Non-pigmented ciliary epithelial cell (primary cell): ENCODE data around the gene SMIM41.

ENCODE experiments used
- DNase-seq: peaks from one replicate; pipeline ENCODE4 v3.0.0-alpha.2; 2010; ENCODE audit warnings: low read depth

Gene SMIM41

DNA sequence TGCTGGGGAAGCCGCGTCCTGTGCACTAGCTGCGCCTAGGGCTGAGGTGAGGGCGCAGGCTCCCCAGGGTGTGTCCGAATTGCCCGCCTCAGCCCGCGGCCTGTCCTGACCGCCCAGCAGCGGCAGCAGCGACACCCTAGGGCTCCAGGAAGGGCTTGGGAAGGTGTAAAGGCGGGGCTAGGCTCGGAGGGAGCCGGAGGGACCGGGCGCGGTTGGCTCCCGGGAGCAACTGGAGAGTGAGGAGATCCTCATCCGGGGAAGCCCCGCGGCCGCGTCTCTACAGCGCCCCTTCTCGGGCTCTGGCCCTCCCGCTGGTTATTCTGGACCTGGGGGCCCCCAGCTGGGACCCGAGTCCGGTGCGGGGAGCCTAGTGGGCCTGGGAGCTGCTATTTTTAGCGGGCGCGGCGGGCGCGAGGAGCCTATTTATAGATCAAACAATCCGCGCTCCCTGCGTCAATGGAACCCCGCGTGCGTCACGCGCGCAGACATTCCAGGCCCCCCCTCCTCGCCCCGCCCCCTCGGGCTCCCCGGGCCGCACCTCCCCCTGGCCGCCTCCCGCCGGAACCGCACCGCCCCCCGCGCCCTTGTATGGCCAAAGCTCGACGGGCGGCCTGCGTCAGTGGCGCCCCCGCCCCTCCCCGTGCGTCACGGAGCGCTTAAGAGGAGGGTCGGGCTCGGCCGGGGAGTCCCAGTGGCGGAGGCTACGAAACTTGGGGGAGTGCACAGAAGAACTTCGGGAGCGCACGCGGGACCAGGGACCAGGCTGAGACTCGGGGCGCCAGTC, 28.6 kb upstream of the SMIM41 start, which contains the start of gene NR4A1:
NR4A1 (plus strand) TSS at position 685 of the 784 bp plus-strand sequence. CDS start 2,887 bp downstream, outside the sequence.
- no peak for DNase-seq

DNA sequence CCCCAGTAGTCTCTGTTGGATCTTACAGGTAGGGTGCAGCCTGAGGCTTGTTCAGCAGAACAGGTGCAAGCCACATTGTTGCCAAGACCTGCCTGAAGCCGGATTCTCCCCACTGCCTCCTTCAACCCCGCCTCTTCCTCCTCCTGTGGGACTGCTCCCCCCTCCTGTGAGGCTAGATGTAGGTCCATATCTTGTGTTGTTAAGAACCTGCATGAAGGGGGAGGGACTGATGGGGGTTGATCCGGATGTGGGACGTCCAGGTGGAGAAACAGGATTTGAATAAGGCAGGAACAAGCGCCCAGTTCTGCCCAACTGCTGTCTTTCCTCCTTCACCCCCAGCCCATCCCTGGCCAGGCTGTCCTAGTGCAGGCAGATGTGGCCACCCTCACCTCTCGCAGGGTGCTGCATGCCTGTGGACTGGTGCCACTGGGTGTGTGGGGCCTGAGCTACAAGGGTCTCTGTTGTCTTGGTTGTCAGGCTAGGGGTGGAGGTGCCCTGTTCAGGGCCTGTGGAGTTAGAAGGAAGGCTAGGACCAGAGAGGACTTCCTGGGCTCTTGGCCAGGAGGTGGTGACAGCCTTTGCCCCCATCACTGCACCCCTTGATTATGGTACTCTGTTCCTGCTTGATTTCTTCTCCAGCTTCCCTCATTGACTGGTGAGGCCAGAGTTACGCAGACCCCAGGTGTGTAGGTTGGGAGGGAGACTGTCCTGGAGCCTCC, 26.9 kb upstream of the SMIM41 start:
- DNase-seq, result no peak

DNA sequence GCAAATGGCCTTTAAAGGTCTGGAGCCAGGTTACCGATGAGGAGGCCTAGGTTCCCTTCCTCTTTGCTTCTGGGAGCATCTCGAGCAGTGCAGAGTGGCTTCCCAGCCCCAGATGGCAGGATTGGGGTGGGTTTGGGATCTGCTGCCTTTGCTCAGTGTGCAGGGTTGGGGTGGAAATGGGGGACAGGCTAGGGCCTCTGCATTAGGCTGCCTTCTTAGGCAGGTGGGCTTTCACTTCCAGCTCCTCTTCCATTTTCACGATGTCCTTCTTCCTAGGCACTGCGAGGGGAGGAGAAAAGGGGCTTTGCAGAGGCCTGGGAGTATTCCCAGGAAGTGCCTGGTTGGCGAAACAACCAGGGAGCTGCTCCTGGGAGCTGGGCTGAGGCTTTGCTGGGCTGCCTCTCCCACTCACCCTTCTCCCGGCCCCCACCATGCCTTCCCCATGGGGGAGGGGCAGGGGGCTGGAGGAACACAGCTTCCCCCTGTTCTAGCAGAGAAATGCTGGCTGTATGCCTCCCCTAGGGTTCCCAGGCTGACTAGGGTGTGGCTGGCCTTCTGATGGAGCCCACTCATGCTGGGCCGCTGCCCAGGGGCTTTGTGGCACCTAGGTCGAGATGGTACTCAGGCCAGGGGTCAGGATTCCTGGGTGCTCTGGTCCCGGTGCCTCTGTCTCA, 25.8 kb upstream of the SMIM41 start:
- no peak for DNase-seq

DNA sequence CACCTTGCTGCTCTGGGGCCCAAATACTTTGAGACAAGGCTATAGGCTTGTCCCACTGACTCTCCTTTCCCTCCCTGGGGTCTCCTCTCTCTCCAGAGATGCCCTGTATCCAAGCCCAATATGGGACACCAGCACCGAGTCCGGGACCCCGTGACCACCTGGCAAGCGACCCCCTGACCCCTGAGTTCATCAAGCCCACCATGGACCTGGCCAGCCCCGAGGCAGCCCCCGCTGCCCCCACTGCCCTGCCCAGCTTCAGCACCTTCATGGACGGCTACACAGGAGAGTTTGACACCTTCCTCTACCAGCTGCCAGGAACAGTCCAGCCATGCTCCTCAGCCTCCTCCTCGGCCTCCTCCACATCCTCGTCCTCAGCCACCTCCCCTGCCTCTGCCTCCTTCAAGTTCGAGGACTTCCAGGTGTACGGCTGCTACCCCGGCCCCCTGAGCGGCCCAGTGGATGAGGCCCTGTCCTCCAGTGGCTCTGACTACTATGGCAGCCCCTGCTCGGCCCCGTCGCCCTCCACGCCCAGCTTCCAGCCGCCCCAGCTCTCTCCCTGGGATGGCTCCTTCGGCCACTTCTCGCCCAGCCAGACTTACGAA, 25.2 kb upstream of the SMIM41 start:
- DNase-seq, result no peak

DNA sequence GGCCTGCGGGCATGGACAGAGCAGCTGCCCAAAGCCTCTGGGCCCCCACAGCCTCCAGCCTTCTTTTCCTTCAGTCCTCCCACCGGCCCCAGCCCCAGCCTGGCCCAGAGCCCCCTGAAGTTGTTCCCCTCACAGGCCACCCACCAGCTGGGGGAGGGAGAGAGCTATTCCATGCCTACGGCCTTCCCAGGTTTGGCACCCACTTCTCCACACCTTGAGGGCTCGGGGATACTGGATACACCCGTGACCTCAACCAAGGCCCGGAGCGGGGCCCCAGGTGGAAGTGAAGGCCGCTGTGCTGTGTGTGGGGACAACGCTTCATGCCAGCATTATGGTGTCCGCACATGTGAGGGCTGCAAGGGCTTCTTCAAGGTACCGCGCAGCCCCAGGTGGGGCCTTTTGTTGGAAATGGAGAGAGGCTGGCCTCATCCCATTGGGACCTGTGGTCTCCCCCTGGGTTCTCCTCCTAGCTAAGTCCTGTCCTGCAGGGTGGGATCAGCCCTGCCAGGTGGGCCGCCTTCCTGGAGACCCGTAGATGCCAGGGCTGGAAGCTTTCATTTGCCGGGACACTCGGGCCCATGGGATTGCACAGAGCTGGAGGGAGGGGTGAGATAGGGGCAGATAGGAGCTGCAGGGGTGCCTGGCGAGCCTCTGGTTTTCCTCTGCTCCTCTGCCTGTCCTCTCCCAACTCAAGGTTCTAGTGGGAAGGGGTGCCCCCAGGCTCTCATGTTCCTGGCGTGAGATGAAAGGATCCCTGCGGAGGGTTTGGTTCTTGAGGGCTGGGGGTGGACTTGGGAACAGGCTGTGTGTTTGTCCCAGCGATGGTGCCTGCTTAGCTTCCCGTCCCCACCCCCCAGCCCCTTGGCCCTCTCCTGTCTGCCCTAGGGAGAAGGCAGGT, 24.4 kb upstream of the SMIM41 start:
- no peak for DNase-seq

DNA sequence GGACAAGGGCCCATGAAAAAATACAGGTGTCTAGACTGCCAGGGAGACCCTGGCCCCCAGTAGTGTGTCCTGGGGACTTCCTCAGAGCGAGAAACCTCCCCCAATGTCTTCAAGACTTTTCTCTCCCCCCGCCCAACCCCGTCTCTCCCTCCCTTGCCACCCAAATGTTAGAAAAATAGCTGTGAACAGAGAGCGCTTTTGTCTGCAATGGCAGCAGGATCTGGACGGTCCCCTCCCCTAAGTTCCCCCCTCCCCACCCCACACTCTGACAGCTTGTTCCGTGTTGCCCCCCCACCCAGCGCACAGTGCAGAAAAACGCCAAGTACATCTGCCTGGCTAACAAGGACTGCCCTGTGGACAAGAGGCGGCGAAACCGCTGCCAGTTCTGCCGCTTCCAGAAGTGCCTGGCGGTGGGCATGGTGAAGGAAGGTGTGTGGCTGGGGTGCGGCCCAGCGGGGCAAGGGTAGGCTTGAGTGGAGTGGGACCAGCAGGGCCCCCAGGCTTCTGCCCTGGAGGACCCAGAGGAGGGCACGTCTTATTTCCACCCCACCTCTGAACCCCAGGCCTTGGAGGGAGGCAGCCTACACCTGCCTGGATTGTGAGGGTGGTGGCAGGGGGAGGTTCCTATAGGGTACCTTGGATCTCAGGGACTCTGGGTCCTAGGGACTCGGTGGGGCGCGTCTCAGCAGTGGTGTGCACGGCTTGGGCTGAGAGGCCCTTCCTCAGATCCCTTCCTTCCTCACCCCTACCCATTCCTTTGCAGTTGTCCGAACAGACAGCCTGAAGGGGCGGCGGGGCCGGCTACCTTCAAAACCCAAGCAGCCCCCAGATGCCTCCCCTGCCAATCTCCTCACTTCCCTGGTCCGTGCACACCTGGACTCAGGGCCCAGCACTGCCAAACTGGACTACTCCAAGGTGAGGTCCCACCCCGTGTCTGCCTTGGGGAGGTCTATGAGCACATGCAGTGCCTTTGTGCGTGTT, 23.5 kb upstream of the SMIM41 start:
- DNase-seq, result no peak

DNA sequence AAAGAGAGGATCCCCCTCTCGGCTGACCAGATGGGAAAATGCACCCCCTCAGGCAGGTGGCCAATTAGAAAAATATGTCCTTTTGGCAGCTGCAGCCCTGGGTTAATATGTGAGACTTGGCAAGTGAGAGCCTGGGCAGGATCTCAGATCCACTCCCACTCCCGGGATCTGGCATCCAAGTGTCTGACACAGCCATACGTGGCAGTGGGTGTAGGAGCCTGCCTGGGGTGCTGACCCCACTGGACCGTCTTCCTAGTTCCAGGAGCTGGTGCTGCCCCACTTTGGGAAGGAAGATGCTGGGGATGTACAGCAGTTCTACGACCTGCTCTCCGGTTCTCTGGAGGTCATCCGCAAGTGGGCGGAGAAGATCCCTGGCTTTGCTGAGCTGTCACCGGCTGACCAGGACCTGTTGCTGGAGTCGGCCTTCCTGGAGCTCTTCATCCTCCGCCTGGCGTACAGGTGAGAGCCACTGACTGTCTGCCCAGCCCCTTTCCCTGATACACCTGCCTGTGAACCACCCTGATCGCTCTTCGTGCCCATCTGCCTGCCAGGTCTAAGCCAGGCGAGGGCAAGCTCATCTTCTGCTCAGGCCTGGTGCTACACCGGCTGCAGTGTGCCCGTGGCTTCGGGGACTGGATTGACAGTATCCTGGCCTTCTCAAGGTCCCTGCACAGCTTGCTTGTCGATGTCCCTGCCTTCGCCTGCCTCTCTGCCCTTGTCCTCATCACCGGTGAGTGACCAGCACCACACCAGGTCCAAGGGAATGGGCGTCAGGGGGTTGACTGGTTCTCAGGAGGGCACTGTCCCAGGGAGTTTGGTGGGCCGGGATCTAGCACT, 22.5 kb upstream of the SMIM41 start:
- DNase-seq, result no peak

DNA sequence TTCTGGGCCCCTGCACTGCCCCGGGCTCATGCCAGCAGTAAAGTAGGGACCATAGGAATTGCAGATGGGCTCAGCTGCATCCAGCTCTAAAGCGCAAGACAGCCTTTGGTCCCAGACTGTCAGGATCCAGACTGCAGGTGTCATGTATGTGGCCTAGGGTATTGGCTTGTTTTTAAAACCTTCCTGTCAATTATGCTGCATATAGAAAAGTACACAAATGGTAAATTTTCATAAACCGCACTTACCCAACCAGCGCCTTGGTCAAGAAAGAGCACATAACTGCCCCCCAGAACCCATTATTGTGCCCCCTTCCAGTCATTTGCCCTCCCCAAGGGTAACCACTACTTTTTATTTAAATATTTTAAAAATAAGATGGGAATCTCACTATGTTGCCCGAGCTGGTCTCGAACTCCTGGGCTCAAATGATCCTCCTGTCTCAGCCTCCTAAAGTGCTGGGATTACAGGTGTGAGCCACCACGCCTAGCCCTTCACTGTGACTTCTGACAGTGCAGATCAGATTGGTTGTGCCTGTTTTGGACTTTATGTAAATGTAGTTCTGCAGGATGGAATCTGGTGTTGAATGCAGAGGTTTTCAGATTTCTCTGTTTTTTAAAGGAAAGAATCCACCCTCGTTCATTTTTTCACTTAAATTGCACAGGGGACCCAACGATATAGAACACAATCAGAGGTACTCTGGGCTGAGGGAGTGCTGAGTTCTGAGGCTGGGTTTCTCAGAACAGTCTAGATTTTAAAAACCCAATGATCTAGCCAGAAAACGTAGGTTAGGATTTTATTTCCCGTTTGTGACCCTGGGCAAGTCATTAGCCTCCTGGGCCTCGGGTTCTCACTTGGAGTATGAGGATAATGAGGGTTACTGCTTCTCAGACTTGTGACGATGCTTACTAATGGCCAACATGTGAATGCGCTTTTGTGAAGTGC, 21.6 kb upstream of the SMIM41 start:
- DNase-seq, result no peak

DNA sequence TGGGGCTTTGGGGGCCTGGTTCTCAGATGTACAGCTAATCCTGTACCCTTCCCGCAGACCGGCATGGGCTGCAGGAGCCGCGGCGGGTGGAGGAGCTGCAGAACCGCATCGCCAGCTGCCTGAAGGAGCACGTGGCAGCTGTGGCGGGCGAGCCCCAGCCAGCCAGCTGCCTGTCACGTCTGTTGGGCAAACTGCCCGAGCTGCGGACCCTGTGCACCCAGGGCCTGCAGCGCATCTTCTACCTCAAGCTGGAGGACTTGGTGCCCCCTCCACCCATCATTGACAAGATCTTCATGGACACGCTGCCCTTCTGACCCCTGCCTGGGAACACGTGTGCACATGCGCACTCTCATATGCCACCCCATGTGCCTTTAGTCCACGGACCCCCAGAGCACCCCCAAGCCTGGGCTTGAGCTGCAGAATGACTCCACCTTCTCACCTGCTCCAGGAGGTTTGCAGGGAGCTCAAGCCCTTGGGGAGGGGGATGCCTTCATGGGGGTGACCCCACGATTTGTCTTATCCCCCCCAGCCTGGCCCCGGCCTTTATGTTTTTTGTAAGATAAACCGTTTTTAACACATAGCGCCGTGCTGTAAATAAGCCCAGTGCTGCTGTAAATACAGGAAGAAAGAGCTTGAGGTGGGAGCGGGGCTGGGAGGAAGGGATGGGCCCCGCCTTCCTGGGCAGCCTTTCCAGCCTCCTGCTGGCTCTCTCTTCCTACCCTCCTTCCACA, 20.7 kb upstream of the SMIM41 start:
- DNase-seq, result no peak

DNA sequence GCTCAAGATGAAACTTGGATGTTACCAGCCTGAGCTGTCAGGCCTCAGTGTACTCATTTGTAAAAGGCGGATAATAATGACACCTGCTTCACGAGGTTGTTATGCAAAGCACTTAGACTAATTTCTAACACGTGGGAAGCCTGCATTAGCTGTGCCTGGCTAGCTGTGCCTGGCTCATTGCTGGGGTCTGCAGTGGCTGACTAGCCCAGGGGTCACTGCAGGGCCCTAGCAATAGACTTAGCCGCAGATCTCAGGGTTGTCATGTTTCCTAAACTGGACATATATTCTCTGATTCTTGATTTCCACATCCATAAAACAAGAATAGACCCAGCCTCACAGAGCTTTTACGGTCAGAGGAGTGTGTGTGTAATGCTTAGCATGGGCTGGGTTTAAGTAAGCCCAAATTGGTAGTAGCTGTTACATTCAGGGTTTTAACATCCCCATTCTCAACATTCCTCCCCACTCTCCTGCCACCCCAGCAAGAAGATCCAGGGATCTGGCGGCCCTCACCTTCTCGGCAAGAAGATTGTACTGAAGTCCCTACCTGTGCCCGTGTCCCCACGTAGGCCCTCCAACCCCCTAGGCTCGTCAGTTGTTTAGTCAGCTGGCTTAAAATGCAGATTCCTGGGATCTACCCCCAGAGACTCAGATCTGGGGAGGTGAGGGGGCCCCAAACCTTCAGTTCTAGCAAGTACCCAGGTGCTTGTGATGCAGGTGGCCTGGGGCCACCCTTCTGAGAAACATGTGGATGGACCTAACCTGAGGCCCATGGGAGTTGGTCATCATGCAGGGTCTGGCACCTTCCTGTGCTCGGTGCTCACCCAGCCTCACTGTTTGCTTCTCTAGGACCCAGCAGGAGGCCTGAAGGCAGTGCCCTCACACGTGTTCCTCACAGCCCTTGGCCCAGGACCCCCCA, 19.7 kb upstream of the SMIM41 start:
- DNase-seq, result no peak

DNA sequence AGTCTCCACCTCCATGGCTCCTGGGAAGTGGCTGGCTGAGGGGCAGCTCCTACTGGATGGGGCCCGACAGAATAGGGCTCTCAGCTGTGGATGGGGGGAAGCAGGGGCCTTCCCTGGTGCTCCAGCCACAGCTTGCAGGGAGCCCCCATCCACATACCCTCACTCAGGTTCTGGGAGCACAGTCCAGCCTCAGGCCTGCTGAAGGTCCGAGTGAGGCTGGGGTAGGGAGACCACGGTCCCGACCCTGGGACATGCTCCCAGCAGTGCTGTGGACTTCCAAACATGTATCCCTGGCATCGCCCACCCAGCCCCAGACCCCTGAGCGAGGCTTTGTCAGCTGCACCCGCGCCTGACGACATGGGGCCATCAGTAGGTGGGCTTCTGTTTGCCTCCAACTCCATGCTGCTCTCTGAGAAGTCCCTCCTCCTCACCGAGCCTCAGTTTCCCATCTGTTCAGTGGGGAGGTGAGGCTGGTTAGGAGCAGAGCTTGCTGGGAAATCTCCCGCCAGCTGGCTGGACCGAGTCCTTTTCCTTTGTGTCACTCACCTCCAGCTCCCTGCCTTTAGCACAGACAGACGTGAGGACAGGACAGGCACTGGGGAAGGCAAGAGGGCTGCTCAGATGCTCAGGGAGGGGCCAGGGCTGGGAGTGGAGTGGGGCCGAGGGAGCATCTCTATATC, 18.9 kb upstream of the SMIM41 start:
- DNase-seq, result no peak

DNA sequence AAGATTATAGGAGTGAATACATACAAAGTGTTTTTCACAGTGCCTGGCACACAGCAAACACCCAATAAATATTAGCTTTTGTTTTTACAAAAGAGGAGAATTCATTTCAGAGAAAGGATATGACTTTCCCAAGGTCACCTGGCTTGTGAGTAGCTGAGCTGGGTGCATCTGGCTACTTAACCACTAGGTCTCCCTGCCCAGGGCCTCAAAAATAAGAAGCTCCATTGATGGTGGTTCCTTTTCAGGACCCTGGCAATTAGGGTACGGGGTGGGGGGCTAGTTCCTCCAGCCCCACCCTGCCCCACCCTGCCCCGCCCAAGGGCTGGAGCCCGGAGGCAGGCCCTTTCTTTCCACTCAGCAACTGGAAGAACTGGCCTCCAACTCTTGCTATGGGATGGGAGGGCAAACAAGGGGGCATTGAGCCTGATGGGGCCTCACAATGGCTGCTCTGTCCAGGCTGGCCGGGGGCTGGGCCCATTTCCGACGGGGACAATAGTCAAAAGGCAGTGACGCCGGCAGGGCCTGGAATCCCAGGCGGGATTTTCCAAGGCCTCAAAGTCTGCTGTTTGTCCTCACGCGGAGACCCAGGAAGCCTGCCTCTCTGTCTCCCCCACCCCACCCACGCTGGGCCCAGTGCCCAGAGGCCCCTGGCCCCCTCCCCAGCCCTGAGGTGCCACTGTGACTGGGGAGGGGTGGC, 17.9 kb upstream of the SMIM41 start:
- no peak for DNase-seq

DNA sequence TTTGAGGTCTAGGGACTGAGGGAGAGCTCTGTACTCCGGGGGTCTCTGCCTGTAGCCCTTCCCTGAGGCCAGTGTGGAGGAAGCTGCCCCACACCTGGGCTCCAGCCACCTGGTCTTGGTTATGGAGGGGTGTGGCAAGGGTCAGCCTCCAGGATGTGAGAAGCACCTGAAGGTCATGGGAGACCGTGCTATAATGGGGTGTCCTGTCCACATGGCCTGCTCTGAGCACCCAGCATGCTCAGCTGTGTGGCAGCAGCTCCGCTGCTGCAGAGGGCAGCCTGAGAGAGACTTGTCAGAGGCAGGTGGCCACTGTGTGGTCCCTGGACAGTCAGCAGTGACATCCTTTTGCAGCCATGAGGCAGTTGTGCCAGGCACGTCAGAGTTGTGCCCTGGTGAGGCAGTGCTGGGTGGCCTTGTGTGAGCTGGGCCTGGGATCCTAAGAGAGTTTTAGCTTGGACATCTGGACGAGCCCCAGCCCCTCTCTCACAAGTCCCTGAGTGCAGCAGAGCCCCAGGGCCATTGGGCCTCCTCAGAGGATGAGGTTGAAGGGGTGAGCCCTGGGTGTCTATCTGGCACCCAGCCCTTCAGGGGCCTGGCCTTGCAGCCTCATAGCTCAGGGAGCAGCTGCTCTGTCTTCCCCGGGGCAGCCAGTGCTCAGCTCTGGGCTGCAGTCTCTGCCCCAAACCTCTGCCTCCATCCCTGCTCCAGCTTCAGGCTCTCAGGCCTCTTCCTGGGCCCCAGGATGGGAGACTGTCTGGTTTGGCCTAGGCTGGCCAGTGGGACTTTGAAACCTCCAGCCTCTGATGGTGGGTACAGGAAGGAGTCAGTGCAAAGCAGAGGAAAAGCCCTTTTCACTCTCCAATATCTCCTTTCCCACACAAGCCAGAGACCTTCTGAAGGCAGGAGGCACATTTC, 17.1 kb upstream of the SMIM41 start:
- no peak for DNase-seq
